ENCODE data around the gene LBH.

The LBH gene

GRCh38 chr2:30221531-30221930 lies 9.8 kb upstream of the LBH start:
- no peak for DNase-seq
- Histone ChIP-seq H3K27me3 (ENCODE audit: insufficient read depth, low read length, poor library complexity) (no peaks in the 10 kb centered on the region), H4K20me1 (ENCODE audit: insufficient read depth, low read length) (no peaks in the 10 kb centered on the region), H2AFZ (ENCODE audit: low read depth, low read length) (no peak overlapping the region), H3K4me2 (ENCODE audit: insufficient read depth, low read length) (no peak overlapping the region), H3K4me1 (ENCODE audit: insufficient read depth, low read length) (peaks cover 33% of the 10 kb centered on the region), H3K9ac (ENCODE audit: low read depth, low read length) (no peak overlapping the region), H3K27ac (ENCODE audit: low read length) (no peak overlapping the region), H3K9me3 (ENCODE audit: insufficient read depth, low read length, severe bottlenecking) (no peaks in the 10 kb centered on the region), H3K36me3 (ENCODE audit: insufficient read depth, low read length) (no peaks in the 10 kb centered on the region), H3K79me2 (ENCODE audit: insufficient read depth, low read length) (no peaks in the 10 kb centered on the region), H3K4me3 (ENCODE audit: low read depth in 1 of 2, low read length in 2 of 2) (no peak overlapping the region)
- ATAC-seq (ENCODE audit: insufficient read depth, low read depth): no peak
- TF ChIP-seq EZH2 (IDR thresholded peaks at IDR 0.05; ENCODE audit: borderline replicate concordance, low read depth, low read length, severe bottlenecking): no peak
- no peak for TF ChIP-seq CTCF (IDR thresholded peaks at IDR 0.05; ENCODE audit: borderline replicate concordance, extremely low read depth, low read length, poor library complexity, severe bottlenecking)

GRCh38 chr2:30222031-30222430 lies 9.3 kb upstream of the LBH start:
- no peak overlapping the region for H2AFZ ChIP-seq (ENCODE audit: low read depth, low read length)
- no peaks in the 10 kb centered on the region for H4K20me1 ChIP-seq (ENCODE audit: insufficient read depth, low read length)
- no peak for TF ChIP-seq EZH2 (IDR thresholded peaks at IDR 0.05; ENCODE audit: borderline replicate concordance, low read depth, low read length, severe bottlenecking)
- TF ChIP-seq CTCF (IDR thresholded peaks at IDR 0.05; ENCODE audit: borderline replicate concordance, extremely low read depth, low read length, poor library complexity, severe bottlenecking): no peak
- peaks cover 35% of the 10 kb centered on the region for H3K4me1 ChIP-seq (ENCODE audit: insufficient read depth, low read length)
- no peak overlapping the region for H3K9ac ChIP-seq (ENCODE audit: low read depth, low read length)
- no peaks in the 10 kb centered on the region for H3K79me2 ChIP-seq (ENCODE audit: insufficient read depth, low read length)
- DNase-seq (no peak), ATAC-seq (ENCODE audit: insufficient read depth, low read depth) (no peak)
- no peaks in the 10 kb centered on the region for H3K9me3 ChIP-seq (ENCODE audit: insufficient read depth, low read length, severe bottlenecking)
- H3K4me3 ChIP-seq (ENCODE audit: low read depth in 1 of 2, low read length in 2 of 2): no peak overlapping the region
- H3K4me2 ChIP-seq (ENCODE audit: insufficient read depth, low read length): no peak overlapping the region
- H3K27ac ChIP-seq (ENCODE audit: low read length): no peak overlapping the region
- H3K27me3 ChIP-seq (ENCODE audit: insufficient read depth, low read length, poor library complexity): no peaks in the 10 kb centered on the region
- H3K36me3 ChIP-seq (ENCODE audit: insufficient read depth, low read length): no peaks in the 10 kb centered on the region

- H3K4me2 ChIP-seq (ENCODE audit: insufficient read depth, low read length): no peak overlapping the region
- H3K27ac ChIP-seq (ENCODE audit: low read length): peak overlapping the region; percentile 39; the same call in 1 of the 2 replicates
- H2AFZ ChIP-seq (ENCODE audit: low read depth, low read length): no peak overlapping the region
- no peak for ATAC-seq (ENCODE audit: insufficient read depth, low read depth)
- H3K27me3 ChIP-seq (ENCODE audit: insufficient read depth, low read length, poor library complexity): no peaks in the 10 kb centered on the region
- no peak overlapping the region for H3K4me3 ChIP-seq (ENCODE audit: low read depth in 1 of 2, low read length in 2 of 2)
- H3K9me3 ChIP-seq (ENCODE audit: insufficient read depth, low read length, severe bottlenecking): no peaks in the 10 kb centered on the region
- no peaks in the 10 kb centered on the region for H3K36me3 ChIP-seq (ENCODE audit: insufficient read depth, low read length)
- H3K4me1 ChIP-seq (ENCODE audit: insufficient read depth, low read length): peaks cover 35% of the 10 kb centered on the region
- no peaks in the 10 kb centered on the region for H4K20me1 ChIP-seq (ENCODE audit: insufficient read depth, low read length)
- TF ChIP-seq EZH2 (IDR thresholded peaks at IDR 0.05; ENCODE audit: borderline replicate concordance, low read depth, low read length, severe bottlenecking) (no peak), CTCF (IDR thresholded peaks at IDR 0.05; ENCODE audit: borderline replicate concordance, extremely low read depth, low read length, poor library complexity, severe bottlenecking) (no peak)
- no peaks in the 10 kb centered on the region for H3K79me2 ChIP-seq (ENCODE audit: insufficient read depth, low read length)
- no peak overlapping the region for H3K9ac ChIP-seq (ENCODE audit: low read depth, low read length)
- no peak for DNase-seq
These were observed 8.5 kb upstream of the LBH start for GRCh38 chr2:30222636-30223360.
